Loucy (cell line): ENCODE data around the gene GP5.

Source experiments
- H2AFZ ChIP-seq: fragments of 200-600 bp; sonication (generic); 2 replicates; pipeline ENCODE4 v1.6.0; 2016; ENCODE audit warnings: antibody characterized with exemption, mild to moderate bottlenecking, low read length, moderate library complexity
- H3F3A ChIP-seq: fragments of 200-600 bp; 2 replicates; pipeline ENCODE4 v1.6.0; 2016; ENCODE audit warnings: antibody characterized with exemption, low read depth, mild to moderate bottlenecking
- H3K27me3 ChIP-seq: fragments of 200-600 bp; sonication (generic); 2 replicates; pipeline ENCODE4 v1.6.1; 2014; ENCODE audit warnings: low read length, mild to moderate bottlenecking; ENCODE audit not compliant: insufficient read depth, poor library complexity, severe bottlenecking
- H3K36me3 ChIP-seq: fragments of 200-600 bp; sonication (generic); 2 replicates; pipeline ENCODE4 v1.6.1; 2016; ENCODE audit warnings: low read length; ENCODE audit not compliant: insufficient read depth
- H3K4me1 ChIP-seq: fragments of 200-600 bp; sonication (generic); 2 replicates; pipeline ENCODE4 v1.5.1; 2014; ENCODE audit warnings: low read length, mild to moderate bottlenecking; ENCODE audit not compliant: insufficient read depth, poor library complexity, severe bottlenecking
- H3K4me2 ChIP-seq: fragments of 200-600 bp; sonication (generic); 2 replicates; pipeline ENCODE4 v1.6.0; 2014; ENCODE audit warnings: antibody characterized with exemption, low read length, low read depth, mild to moderate bottlenecking; ENCODE audit not compliant: poor library complexity, severe bottlenecking
- H3K4me3 ChIP-seq: fragments of 200-600 bp; sonication (generic); 2 replicates; pipeline ENCODE4 v1.5.1; 2014; ENCODE audit warnings: low read length, mild to moderate bottlenecking, mixed read lengths; ENCODE audit not compliant: poor library complexity, severe bottlenecking
- H3K79me2 ChIP-seq: fragments of 200-600 bp; sonication (generic); 2 replicates; pipeline ENCODE4 v1.6.1; 2014; ENCODE audit warnings: low read length; ENCODE audit not compliant: insufficient read depth
- H3K9ac ChIP-seq: fragments of 200-600 bp; sonication (generic); 2 replicates; pipeline ENCODE4 v1.6.0; 2014; ENCODE audit warnings: mild to moderate bottlenecking, low read depth, low read length, moderate library complexity; ENCODE audit not compliant: poor library complexity, severe bottlenecking
- H3K9me2 ChIP-seq: fragments of 200-600 bp; sonication (generic); replicated peaks from 2 replicates; pipeline ENCODE4 v1.6.1; 2016; ENCODE audit warnings: low read depth, low read length, mixed read lengths
- H3K9me3 ChIP-seq: fragments of 200-600 bp; sonication (generic); 2 replicates; pipeline ENCODE4 v1.6.1; 2014; ENCODE audit warnings: mild to moderate bottlenecking, antibody characterized with exemption, low read length, low read depth; ENCODE audit not compliant: insufficient read depth
- H4K20me1 ChIP-seq: fragments of 200-600 bp; sonication (generic); 2 replicates; pipeline ENCODE4 v1.6.0; 2014; ENCODE audit warnings: antibody characterized with exemption, low read length, mild to moderate bottlenecking; ENCODE audit not compliant: insufficient read depth, poor library complexity, severe bottlenecking
- EZH2phosphoT487 ChIP-seq: fragments of 200-600 bp; IDR thresholded peaks from 2 replicates; pipeline ENCODE4 v1.6.1; 2018; ENCODE audit warnings: antibody characterized with exemption, mild to moderate bottlenecking, moderate library complexity, borderline replicate concordance
- TF ChIP-seq, protein P1 (sequence below): fragments of 200-600 bp; sonication (generic); conservative IDR thresholded peaks from 2 replicates; pipeline ENCODE4 v1.5.1; 2014; ENCODE audit warnings: mild to moderate bottlenecking, antibody characterized with exemption, low read length

GP5 gene

DNA sequence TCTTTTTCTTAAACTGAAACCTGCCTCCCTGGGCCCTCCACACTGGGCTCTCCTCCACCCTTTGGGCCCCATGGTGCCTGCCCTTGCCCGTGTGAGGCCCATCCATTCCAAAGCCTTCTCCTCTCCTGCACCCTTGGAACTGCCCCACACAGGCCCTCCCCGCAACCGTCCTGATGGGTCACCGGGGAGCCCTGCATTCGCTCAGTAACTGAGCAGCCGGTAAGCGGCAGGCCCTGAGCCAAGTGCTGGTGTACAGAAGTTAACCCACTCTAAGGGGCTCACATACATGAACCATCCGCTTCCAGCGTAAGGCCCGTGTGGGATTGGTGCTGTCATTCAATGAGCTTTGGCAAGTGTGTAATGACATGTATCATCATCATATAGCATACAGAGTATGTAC, 24.1 kb downstream of the GP5 start:
- no peak overlapping the region for H2AFZ ChIP-seq
- H3K4me1 ChIP-seq: no peaks in the 10 kb centered on the region
- no peaks in the 10 kb centered on the region for H3K36me3 ChIP-seq
- H4K20me1 ChIP-seq: no peaks in the 10 kb centered on the region
- TF ChIP-seq, protein P1, sequence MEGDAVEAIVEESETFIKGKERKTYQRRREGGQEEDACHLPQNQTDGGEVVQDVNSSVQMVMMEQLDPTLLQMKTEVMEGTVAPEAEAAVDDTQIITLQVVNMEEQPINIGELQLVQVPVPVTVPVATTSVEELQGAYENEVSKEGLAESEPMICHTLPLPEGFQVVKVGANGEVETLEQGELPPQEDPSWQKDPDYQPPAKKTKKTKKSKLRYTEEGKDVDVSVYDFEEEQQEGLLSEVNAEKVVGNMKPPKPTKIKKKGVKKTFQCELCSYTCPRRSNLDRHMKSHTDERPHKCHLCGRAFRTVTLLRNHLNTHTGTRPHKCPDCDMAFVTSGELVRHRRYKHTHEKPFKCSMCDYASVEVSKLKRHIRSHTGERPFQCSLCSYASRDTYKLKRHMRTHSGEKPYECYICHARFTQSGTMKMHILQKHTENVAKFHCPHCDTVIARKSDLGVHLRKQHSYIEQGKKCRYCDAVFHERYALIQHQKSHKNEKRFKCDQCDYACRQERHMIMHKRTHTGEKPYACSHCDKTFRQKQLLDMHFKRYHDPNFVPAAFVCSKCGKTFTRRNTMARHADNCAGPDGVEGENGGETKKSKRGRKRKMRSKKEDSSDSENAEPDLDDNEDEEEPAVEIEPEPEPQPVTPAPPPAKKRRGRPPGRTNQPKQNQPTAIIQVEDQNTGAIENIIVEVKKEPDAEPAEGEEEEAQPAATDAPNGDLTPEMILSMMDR: no peak
- no peak for TF ChIP-seq EZH2phosphoT487
- no peak overlapping the region for H3K4me2 ChIP-seq
- no peak overlapping the region for H3K4me3 ChIP-seq
- no peaks in the 10 kb centered on the region for H3F3A ChIP-seq
- H3K9me2 ChIP-seq: no peaks in the 10 kb centered on the region
- no peaks in the 10 kb centered on the region for H3K9me3 ChIP-seq
- H3K27me3 ChIP-seq: no peaks in the 10 kb centered on the region
- no peaks in the 10 kb centered on the region for H3K79me2 ChIP-seq
- H3K9ac ChIP-seq: no peak overlapping the region

DNA sequence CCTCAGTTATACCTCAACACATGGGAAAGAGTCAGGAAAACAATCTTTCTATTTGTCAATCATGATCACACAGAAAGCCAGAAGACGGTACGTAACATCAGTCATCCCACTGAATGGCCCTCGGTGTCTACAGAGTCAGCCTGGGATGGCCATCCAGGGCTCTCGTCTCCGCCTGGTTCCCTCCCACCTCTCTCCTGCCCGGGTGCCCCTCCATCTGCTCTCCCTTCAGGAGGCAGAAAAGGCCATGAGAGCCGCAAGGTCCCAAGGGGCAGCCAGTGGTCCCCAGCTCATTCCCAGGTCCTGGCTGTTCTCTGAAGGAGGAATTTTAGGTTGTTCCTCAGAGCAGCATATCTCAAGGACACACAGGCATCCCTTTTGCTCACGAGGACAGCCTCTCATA, 25.2 kb downstream of the GP5 start:
- Histone ChIP-seq H3K27me3 (no peaks in the 10 kb centered on the region), H3K9me2 (no peaks in the 10 kb centered on the region), H3K4me3 (no peak overlapping the region), H3F3A (no peaks in the 10 kb centered on the region), H3K36me3 (no peaks in the 10 kb centered on the region), H3K9ac (no peak overlapping the region), H3K4me1 (no peaks in the 10 kb centered on the region), H2AFZ (no peak overlapping the region), H4K20me1 (no peaks in the 10 kb centered on the region), H3K9me3 (no peaks in the 10 kb centered on the region), H3K4me2 (no peak overlapping the region), H3K79me2 (no peaks in the 10 kb centered on the region)
- TF ChIP-seq, protein P1: no peak
- TF ChIP-seq EZH2phosphoT487: no peak

DNA sequence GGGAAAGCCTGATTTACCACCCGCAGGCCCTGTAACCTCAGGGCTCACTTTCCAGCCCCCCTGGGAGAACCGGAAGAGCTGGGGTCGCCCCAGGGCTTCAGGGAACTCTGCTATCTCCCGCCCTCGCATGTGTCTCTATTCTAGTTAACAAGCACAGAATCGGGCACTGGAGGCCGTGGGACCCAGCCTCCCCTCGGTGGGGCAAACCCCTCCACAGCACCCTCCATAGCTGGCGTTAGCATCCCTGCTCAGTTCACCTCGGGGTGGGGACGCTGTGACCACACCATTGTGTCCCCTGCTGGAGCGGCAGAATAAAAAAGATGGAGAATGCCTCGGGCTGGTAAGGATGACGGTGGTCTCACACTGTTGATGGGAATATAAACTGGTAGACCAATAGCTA, 26.0 kb downstream of the GP5 start:
- Histone ChIP-seq H2AFZ (no peak overlapping the region), H3K36me3 (no peaks in the 10 kb centered on the region), H3F3A (no peaks in the 10 kb centered on the region), H3K4me2 (no peak overlapping the region), H3K79me2 (no peaks in the 10 kb centered on the region), H3K9me3 (no peaks in the 10 kb centered on the region), H3K4me3 (no peak overlapping the region), H4K20me1 (no peaks in the 10 kb centered on the region), H3K4me1 (no peaks in the 10 kb centered on the region), H3K9me2 (no peaks in the 10 kb centered on the region), H3K9ac (no peak overlapping the region), H3K27me3 (no peaks in the 10 kb centered on the region)
- TF ChIP-seq, protein P1: no peak
- no peak for TF ChIP-seq EZH2phosphoT487
